ENCODE results near the gene MAML3.

- TF ChIP-seq POLR2AphosphoS5 (IDR thresholded peaks at IDR 0.05; ENCODE audit: low read depth, low read length), result no peak
- TF ChIP-seq TAF1 (IDR thresholded peaks at IDR 0.05; ENCODE audit: borderline replicate concordance, insufficient read depth, low read length), result no peak
- TF ChIP-seq, protein P1, sequence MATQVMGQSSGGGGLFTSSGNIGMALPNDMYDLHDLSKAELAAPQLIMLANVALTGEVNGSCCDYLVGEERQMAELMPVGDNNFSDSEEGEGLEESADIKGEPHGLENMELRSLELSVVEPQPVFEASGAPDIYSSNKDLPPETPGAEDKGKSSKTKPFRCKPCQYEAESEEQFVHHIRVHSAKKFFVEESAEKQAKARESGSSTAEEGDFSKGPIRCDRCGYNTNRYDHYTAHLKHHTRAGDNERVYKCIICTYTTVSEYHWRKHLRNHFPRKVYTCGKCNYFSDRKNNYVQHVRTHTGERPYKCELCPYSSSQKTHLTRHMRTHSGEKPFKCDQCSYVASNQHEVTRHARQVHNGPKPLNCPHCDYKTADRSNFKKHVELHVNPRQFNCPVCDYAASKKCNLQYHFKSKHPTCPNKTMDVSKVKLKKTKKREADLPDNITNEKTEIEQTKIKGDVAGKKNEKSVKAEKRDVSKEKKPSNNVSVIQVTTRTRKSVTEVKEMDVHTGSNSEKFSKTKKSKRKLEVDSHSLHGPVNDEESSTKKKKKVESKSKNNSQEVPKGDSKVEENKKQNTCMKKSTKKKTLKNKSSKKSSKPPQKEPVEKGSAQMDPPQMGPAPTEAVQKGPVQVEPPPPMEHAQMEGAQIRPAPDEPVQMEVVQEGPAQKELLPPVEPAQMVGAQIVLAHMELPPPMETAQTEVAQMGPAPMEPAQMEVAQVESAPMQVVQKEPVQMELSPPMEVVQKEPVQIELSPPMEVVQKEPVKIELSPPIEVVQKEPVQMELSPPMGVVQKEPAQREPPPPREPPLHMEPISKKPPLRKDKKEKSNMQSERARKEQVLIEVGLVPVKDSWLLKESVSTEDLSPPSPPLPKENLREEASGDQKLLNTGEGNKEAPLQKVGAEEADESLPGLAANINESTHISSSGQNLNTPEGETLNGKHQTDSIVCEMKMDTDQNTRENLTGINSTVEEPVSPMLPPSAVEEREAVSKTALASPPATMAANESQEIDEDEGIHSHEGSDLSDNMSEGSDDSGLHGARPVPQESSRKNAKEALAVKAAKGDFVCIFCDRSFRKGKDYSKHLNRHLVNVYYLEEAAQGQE (IDR thresholded peaks at IDR 0.05; ENCODE audit: insufficient read depth in 1 of 2, low read depth in 2 of 2, low read length in 2 of 2), result no peak
- no peak for TF ChIP-seq FOXP2 (optimal IDR thresholded peaks at IDR 0.05; ENCODE audit: borderline replicate concordance, extremely low read depth, extremely low read length, insufficient read depth)
- no peak for TF ChIP-seq SIN3A (IDR thresholded peaks at IDR 0.05; ENCODE audit: borderline replicate concordance, insufficient read depth, low read length)
Observed at GRCh38 chr4:139806929-139807328, 347.1 kb downstream of the MAML3 start.
